ENCODE measurements around the gene KCNH2.

Gene KCNH2

GRCh38 chr7:150935149-150935548, 43.0 kb downstream of the KCNH2 start:
- Mint-ChIP-seq H3K27me3 (ENCODE audit: low read depth, poor library complexity) (peaks cover 23% of the 10 kb centered on the region), H3K4me3 (no peak overlapping the region), H3K9me3 (no peaks in the 10 kb centered on the region), H3K4me1 (peaks cover 27% of the 10 kb centered on the region), H3K36me3 (ENCODE audit: low read depth) (no peaks in the 10 kb centered on the region), H3K27ac (no peak overlapping the region)
- no peak for TF ChIP-seq CTCF (IDR thresholded peaks at IDR 0.05)
- no peak for DNase-seq

GRCh38 chr7:150934045-150934766, 43.9 kb downstream of the KCNH2 start:
- no peak for DNase-seq
- Mint-ChIP-seq H3K4me3 (no peak overlapping the region), H3K27me3 (ENCODE audit: low read depth, poor library complexity) (peaks cover 18% of the 10 kb centered on the region), H3K9me3 (no peaks in the 10 kb centered on the region), H3K4me1 (peaks cover 22% of the 10 kb centered on the region), H3K36me3 (ENCODE audit: low read depth) (no peaks in the 10 kb centered on the region), H3K27ac (no peak overlapping the region)
- no peak for TF ChIP-seq CTCF (IDR thresholded peaks at IDR 0.05)

- no peak overlapping the region for H3K4me3 Mint-ChIP-seq
- no peak for TF ChIP-seq CTCF (IDR thresholded peaks at IDR 0.05)
- H3K27ac Mint-ChIP-seq: no peak overlapping the region
- no peak for DNase-seq
- H3K9me3 Mint-ChIP-seq: no peaks in the 10 kb centered on the region
- peaks cover 16% of the 10 kb centered on the region for H3K4me1 Mint-ChIP-seq
- peaks cover 5% of the 10 kb centered on the region for H3K27me3 Mint-ChIP-seq (ENCODE audit: low read depth, poor library complexity)
- H3K36me3 Mint-ChIP-seq (ENCODE audit: low read depth): no peaks in the 10 kb centered on the region
Observed at GRCh38 chr7:150931199-150931869, 46.8 kb downstream of the KCNH2 start.

GRCh38 chr7:150928541-150928940, 49.6 kb downstream of the KCNH2 start:
- Mint-ChIP-seq H3K36me3 (ENCODE audit: low read depth) (no peaks in the 10 kb centered on the region), H3K27ac (no peak overlapping the region), H3K4me3 (no peak overlapping the region), H3K27me3 (ENCODE audit: low read depth, poor library complexity) (peaks cover 11% of the 10 kb centered on the region), H3K9me3 (no peaks in the 10 kb centered on the region), H3K4me1 (peaks cover 23% of the 10 kb centered on the region)
- TF ChIP-seq CTCF (IDR thresholded peaks at IDR 0.05): no peak
- no peak for DNase-seq

- DNase-seq: no peak
- H3K27ac Mint-ChIP-seq: no peak overlapping the region
- no peak for TF ChIP-seq CTCF (IDR thresholded peaks at IDR 0.05)
Observed at GRCh38 chr7:150927956-150928344, 50.2 kb downstream of the KCNH2 start.

More at GRCh38 chr7:150927956-150928344, 50.2 kb downstream of the KCNH2 start:
- Mint-ChIP-seq H3K27me3 (ENCODE audit: low read depth, poor library complexity) (peaks cover 11% of the 10 kb centered on the region), H3K4me1 (peaks cover 19% of the 10 kb centered on the region), H3K9me3 (no peaks in the 10 kb centered on the region), H3K36me3 (ENCODE audit: low read depth) (no peaks in the 10 kb centered on the region), H3K4me3 (no peak overlapping the region)

Measured in nephron progenitor cell (in vitro differentiated cells).